HG03439 (cell line): ENCODE results near the gene NCAN.

Source experiments
- ATAC-seq: cut with Tn5 transposase; IDR thresholded peaks from one replicate; pipeline ENCODE4 v1.9.1; 2021; ENCODE audit warnings: mild to moderate bottlenecking, moderate library complexity; ENCODE audit not compliant: unreplicated experiment

Gene NCAN

DNA sequence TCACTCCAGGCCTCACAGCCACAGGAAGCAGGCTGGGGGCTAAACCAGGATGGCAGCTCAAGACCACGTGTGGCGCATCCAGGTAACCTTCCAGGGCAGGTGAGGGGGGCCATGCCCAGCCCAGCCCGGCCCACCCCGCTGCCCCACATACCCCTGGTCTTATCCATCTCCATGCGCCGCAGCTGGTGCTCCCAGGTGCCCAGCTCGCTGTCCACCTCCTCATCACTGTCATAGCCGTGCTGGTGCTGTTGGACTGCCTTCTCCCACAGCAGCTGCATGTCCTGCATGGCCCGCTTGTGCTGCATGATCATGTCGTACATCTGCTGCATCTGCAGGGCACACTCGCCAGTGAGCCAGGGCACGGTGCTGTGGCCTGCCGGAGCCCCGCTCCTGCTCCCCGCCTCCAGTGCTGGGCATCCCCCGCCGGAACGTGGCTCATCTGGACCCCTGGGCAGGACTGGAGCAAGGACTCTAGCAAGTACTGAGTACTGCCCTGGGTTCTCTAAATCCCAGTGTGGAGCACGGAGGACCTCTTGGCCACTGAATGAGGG is 67.4 kb downstream of the NCAN start:
- no peak for ATAC-seq

DNA sequence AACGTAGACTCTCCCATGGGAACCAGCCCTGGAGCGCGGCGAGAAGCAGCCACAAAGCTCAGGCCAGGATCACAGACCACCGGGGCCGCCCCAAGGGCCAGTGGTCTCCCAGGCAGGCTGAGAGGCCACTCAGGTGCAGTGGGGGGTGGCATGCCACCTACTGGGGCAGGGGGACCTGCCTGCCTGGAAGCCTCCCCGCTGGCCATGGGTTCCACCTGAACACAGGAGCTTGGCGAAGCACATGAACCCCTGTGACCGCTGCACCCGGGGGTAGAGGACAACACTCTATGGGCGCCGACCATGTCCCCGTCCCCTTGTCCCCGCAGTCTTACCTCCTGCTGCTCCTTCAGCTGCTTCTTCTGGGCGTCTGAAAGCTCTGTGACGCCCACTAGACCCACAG is 68.1 kb downstream of the NCAN start:
- no peak for ATAC-seq

GRCh38 chr19:19280561-19280960 is 68.8 kb downstream of the NCAN start:
- ATAC-seq, result no peak

DNA sequence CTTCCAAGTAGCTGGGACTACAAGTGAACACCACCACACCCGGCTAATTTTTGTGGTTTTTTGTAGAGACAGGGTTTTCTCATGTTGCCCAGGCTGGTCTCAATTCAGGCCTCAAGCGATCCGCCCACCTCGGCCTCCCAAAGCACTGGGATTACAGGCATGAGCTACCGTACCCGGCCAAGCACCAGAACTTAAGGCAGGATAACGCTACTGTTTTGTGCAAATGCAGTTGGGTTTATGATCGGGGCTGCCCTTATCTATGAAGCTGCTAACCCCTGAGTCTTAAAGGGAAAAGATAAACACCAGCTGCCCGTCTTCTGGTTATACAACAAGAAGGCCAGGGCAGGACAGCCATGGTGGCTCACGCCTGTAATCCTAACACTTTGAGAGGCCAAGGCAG is 73.9 kb downstream of the NCAN start:
- no peak for ATAC-seq

DNA sequence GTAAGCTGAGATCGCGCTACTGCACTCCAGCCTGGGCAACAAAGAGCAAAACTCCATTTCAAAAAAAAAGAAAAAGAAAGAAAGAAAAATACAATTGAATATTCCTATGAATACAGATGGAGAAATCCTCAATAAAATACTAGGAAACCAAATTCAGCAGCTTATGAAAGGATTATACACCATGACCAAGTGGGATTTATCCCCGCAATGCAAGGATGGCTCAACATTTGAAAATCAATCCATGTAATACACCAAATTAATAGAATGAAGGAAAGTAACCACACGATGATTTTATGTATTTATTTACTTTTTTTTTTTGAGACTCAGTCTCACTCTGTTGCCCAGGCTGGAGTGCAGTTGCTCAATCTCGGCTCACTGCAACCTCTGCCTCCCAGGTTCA is 80.8 kb downstream of the NCAN start:
- no peak for ATAC-seq

DNA sequence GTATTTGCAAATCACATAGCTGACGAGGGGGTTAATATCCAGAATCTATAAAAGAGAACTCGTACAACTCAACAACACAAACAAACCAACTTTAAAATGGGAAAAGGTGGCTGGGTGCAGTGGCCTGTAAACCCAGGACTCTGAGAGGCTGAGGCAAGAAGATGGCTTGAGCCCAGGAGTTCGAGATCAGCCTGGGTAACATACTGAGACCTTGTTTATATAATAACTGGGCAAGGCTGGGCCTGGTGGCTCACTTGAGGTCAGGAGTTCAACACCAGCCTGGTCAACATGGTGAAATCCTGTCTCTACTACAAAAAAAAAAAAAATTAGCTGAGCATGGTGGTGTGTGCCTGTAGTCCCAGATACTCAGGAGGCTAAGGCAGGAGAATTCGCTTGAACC is 83.2 kb downstream of the NCAN start:
- no peak for ATAC-seq

DNA sequence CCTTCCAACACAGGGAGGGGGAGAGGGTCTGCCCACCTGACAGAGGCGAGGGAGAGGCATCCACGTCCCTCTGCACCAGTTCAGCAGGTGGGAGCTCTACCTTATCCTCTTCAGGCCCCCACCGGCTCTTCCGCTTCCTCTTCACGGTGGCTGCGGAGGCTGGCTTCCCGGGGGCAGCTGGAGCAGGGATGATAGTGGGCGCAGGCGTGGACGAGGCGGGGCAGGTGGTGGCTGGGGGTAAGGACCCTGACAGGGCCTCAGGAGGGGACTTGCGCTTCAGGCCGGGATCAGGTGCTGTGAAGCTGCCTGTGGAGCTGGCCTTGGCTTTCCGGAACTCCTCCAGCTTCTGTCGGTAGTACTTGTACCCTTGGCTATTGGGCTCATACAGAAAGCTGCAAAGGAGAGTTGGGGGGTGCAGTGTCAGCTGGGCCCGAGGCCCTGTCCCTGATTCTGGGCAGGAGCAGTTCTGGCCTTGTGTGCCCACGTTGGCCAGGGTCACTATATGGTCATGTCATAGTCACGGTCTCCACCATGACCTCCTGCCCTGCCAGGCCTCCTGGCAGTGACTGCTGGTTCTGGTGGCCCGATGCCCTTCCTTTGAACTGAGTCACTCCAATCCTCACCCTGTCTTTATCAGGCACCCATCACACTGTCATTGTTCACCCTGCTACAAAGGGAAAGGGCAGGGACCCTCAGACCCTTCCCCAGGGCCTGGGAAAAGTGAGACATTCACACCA is 85.4 kb downstream of the NCAN start:
- no peak for ATAC-seq

- no peak for ATAC-seq
These were observed 86.0 kb downstream of the NCAN start for GRCh38 chr19:19297759-19298158.

DNA sequence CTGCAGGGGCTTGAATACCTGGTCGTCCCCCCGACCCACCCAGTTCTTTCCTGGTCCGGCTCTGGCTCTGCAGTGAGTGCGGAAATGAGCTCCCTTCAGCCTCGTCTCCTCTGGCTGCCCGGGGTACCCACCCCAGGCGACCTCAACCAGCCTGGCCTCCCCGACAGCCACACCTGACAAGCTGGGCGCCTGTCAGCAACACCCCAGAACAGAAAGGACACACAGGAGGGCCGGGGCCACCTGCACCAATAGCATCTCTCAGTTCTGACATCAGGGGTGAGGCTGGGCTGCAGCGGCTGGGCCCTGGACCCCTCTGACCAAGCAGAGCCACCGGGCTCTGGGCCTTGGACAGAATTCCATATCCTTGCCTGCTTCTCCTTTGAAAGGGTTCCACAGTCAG is 88.9 kb downstream of the NCAN start:
- ATAC-seq, result no peak
